Brain pericyte (primary cell): ENCODE measurements around the gene FRY.

ENCODE experiments used
- DNase-seq: peaks from one replicate; pipeline ENCODE4 v3.0.0-alpha.2; 2012; ENCODE audit warnings: low read depth, low spot score

FRY gene

GRCh38 chr13:32174366-32174765 is 142.8 kb downstream of the FRY start:
- DNase-seq, result no peak

- no peak for DNase-seq
Observed at GRCh38 chr13:32175307-32175706, 143.7 kb downstream of the FRY start.

GRCh38 chr13:32175943-32176342 is 144.4 kb downstream of the FRY start:
- no peak for DNase-seq

- no peak for DNase-seq
Observed at GRCh38 chr13:32176696-32177095, 145.1 kb downstream of the FRY start.

GRCh38 chr13:32178763-32179162 is 147.2 kb downstream of the FRY start:
- no peak for DNase-seq

- DNase-seq, result no peak
Observed at GRCh38 chr13:32179708-32180107, 148.1 kb downstream of the FRY start.

GRCh38 chr13:32187651-32188050 is 156.1 kb downstream of the FRY start:
- DNase-seq, result no peak

GRCh38 chr13:32191452-32191998 is 160.0 kb downstream of the FRY start:
- DNase-seq, result no peak

GRCh38 chr13:32195713-32196112 is 164.1 kb downstream of the FRY start:
- no peak for DNase-seq

GRCh38 chr13:32199168-32199567 is 167.6 kb downstream of the FRY start:
- DNase-seq, result no peak

GRCh38 chr13:32200741-32201140 is 169.2 kb downstream of the FRY start:
- no peak for DNase-seq

GRCh38 chr13:32201809-32202208 is 170.2 kb downstream of the FRY start:
- no peak for DNase-seq

GRCh38 chr13:32202268-32202667 is 170.7 kb downstream of the FRY start:
- no peak for DNase-seq

- no peak for DNase-seq
Observed at GRCh38 chr13:32203221-32203620, 171.6 kb downstream of the FRY start.

GRCh38 chr13:32203736-32204135 is 172.2 kb downstream of the FRY start:
- no peak for DNase-seq

- DNase-seq, result no peak
Observed at GRCh38 chr13:32205431-32206096, 174.0 kb downstream of the FRY start.

- no peak for DNase-seq
Observed at GRCh38 chr13:32206097-32206740, 174.6 kb downstream of the FRY start.

- DNase-seq, result no peak
Observed at GRCh38 chr13:32208860-32209259, 177.3 kb downstream of the FRY start.

GRCh38 chr13:32209652-32210051 is 178.1 kb downstream of the FRY start:
- DNase-seq, result no peak

GRCh38 chr13:32210101-32210500 is 178.5 kb downstream of the FRY start:
- DNase-seq, result no peak

- no peak for DNase-seq
Observed at GRCh38 chr13:32211813-32212212, 180.2 kb downstream of the FRY start.

GRCh38 chr13:32212421-32212820 is 180.8 kb downstream of the FRY start:
- DNase-seq, result no peak

GRCh38 chr13:32213626-32214025 is 182.1 kb downstream of the FRY start:
- no peak for DNase-seq
